Measurements from ENCODE around the gene RNF157. TPM values are rescaled to one million over a fixed set of nuclear protein-coding genes. Genes with fewer than 3 reads are reported as not detected.
A peak's percentile ranks its signal among the peaks of the same experiment; 100 is the strongest.

RNF157 gene
- total and polyA plus RNA-seq, 10 of the 15 experiments (the other 5 are each of a cell fraction or from before 2014, with no cell fraction given): 1.4 to 15.9 (median 9.6) TPM

GRCh38 chr17:76268015-76268749, 27.9 kb upstream of the RNF157 start (continued):
- TF ChIP-seq NKRF (conservative IDR thresholded peaks at IDR 0.05) (0 out of 2 replicates have a peak, but pooled peaks have one; percentile 20), BMI1 (IDR thresholded peaks at IDR 0.05; ENCODE audit: borderline replicate concordance) (no peak), ZBTB4 (CRISPR knock-in tag; IDR thresholded peaks at IDR 0.05) (0 out of 2 replicates have a peak, but pooled peaks have one; percentile 63), IRF4 (IDR thresholded peaks at IDR 0.05; ENCODE audit: low read depth, low read length) (no peak), EZH2 (IDR thresholded peaks at IDR 0.05; ENCODE audit: borderline replicate concordance, control insufficient read depth, low read depth, low read length) (no peak), MTA3 (IDR thresholded peaks at IDR 0.05; ENCODE audit: borderline replicate concordance, low read length) (no peak), STAT1 (conservative IDR thresholded peaks at IDR 0.05) (no peak), ZBTB11 (CRISPR knock-in tag; IDR thresholded peaks at IDR 0.05) (no peak), JUNB (IDR thresholded peaks at IDR 0.05) (no peak), IKZF2 (IDR thresholded peaks at IDR 0.05) (peak; percentile 46; a peak in 1 of 4 replicates), NBN (IDR thresholded peaks at IDR 0.05) (peak; percentile 9; the same call in 1 of the 2 replicates), ATF3 (IDR thresholded peaks at IDR 0.05; ENCODE audit: borderline replicate concordance, extremely low read depth, low read depth, low read length) (no peak), POU2F2 (IDR thresholded peaks at IDR 0.05; ENCODE audit: borderline replicate concordance, low read depth, low read length) (peak; percentile 81; the same call in 2 of the 3 replicates), TAF1 (IDR thresholded peaks at IDR 0.05; ENCODE audit: borderline replicate concordance, low read depth, low read length) (peak; percentile 69; the same call in 1 of the 2 replicates), ZBTB40 (IDR thresholded peaks at IDR 0.05; ENCODE audit: borderline replicate concordance) (no peak; the same call in 1 of the 2 replicates), SP1 (IDR thresholded peaks at IDR 0.05; ENCODE audit: low read depth, low read length) (peak; percentile 29)

All from GM12878 (cell line).